GM23338 (cell line): ENCODE data around the gene MIER2.

Experiments used
- CREB1 ChIP-seq: fragments of 250-450 bp; sonication (Bioruptor Pico); IDR thresholded peaks from 2 replicates; pipeline ENCODE4 v1.5.0; 2020; ENCODE audit warnings: low read depth, mild to moderate bottlenecking, moderate library complexity
- CTCF ChIP-seq, 2 experiments: fragments of 200-600 bp in 1 of 2; sonication (generic) in 1 of 2; conservative IDR thresholded peaks; 2 replicates each; pipeline versions ENCODE4 v1.5.1 to v1.6.1; 2016 to 2017; ENCODE audit warnings: antibody characterized with exemption in 2 of 2, low read depth in 2 of 2, mild to moderate bottlenecking in 2 of 2, moderate library complexity in 1 of 2
- EZH2 ChIP-seq: fragments of 200-600 bp; sonication (generic); IDR thresholded peaks from one replicate; pipeline ENCODE4 v1.8.0; 2017; ENCODE audit warnings: antibody characterized with exemption, mild to moderate bottlenecking, low read depth; ENCODE audit not compliant: unreplicated experiment
- EZH2phosphoT487 ChIP-seq: fragments of 200-600 bp; sonication (generic); IDR thresholded peaks from one replicate; pipeline ENCODE4 v1.8.1; 2018; ENCODE audit warnings: antibody characterized with exemption; ENCODE audit not compliant: unreplicated experiment
- JUNB ChIP-seq: IDR thresholded peaks from one replicate; pipeline ENCODE4 v1.6.1; 2016; ENCODE audit warnings: antibody characterized with exemption; ENCODE audit not compliant: unreplicated experiment
- POLR2AphosphoS5 ChIP-seq: IDR thresholded peaks from 2 replicates; pipeline ENCODE4 v1.6.1; 2016; ENCODE audit warnings: antibody characterized with exemption, low read depth
- REST ChIP-seq: IDR thresholded peaks from one replicate; pipeline ENCODE4 v1.6.1; 2018; ENCODE audit warnings: antibody characterized with exemption; ENCODE audit not compliant: unreplicated experiment
- ZNF462 ChIP-seq: fragments of 250-450 bp; sonication (Bioruptor Pico); IDR thresholded peaks from 2 replicates; pipeline ENCODE4 v1.5.0; 2020; ENCODE audit warnings: mild to moderate bottlenecking, moderate library complexity

GRCh38 chr19:371501-372168 is 27.0 kb upstream of the MIER2 start:
- TF ChIP-seq CTCF (conservative IDR thresholded peaks at IDR 0.05; ENCODE audit: low read depth in 2 of 2) = no peak
- TF ChIP-seq EZH2 = no peak
- TF ChIP-seq REST = no peak
- no peak for TF ChIP-seq POLR2AphosphoS5
- TF ChIP-seq ZNF462 (CRISPR knock-in tag) = no peak
- TF ChIP-seq CREB1 (CRISPR knock-in tag) = no peak
- TF ChIP-seq EZH2phosphoT487 = no peak
- TF ChIP-seq JUNB = no peak
